Fibroblast of skin of back (primary cell): ENCODE measurements around the gene FBXW8. TPM values are rescaled to one million over a fixed set of nuclear protein-coding genes. Genes with fewer than 3 reads are reported as not detected.

Experiments used
- DNase-seq: peaks from one replicate; pipeline ENCODE4 v3.0.0-alpha.2; 2013
- polyA plus RNA-seq, 2 experiments: library from polyadenylated mRNA; unstranded; fragments of 120-200 nt; gene quantifications; one replicate each; pipeline ENCODE4 v1.2.1, GENCODE V29; 2013; ENCODE audit not compliant: insufficient read length in 2 of 2

Gene FBXW8
- polyA plus RNA-seq (2013, experiment 1 of 2; ENCODE audit: insufficient read length) = 10.2 TPM
- 11.5 TPM for polyA plus RNA-seq (2013, experiment 2 of 2; ENCODE audit: insufficient read length)

DNA sequence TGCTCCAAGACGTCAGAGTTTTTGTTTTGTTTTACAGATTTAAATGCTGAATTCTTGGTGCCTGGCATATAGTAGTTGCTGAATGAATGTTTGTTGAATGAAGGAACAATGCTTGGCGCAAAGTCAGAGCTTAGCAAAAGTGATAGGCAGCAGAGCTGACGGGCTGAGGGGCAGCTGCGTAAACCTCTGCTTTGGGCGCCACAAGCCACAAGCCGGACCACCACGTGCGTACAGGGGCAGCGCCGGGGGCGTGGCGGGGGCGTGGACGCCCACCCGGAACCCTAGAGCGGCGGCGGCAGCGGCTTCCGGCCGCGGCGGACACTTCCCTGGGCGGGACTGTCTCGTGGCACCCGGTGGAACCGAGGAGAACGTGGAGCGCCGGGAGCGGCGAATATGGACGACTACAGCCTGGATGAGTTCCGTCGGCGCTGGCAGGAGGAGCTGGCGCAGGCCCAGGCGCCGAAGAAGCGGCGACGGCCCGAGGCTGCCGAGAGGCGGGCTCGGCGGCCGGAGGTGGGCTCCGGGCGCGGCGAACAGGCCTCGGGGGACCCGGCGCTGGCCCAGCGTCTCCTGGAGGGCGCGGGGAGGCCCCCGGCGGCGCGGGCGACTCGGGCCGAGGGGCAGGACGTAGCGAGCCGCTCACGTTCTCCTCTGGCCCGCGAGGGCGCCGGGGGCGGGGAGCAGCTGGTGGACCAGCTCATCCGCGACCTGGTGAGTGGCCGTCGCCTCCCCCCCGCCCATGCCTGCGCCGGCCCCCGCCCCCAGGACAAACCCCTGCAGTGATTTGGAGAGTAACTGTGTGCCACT, at the start of gene FBXW8:
FBXW8 (plus strand) TSS at position 306 of the 807 bp plus-strand sequence; CDS start at position 394, 88 bp downstream.
- peak; percentile 80 for DNase-seq

- peak; percentile 84 for DNase-seq
Observed at GRCh38 chr12:116861320-116861719, 49.4 kb upstream of the FBXW8 start.

DNA sequence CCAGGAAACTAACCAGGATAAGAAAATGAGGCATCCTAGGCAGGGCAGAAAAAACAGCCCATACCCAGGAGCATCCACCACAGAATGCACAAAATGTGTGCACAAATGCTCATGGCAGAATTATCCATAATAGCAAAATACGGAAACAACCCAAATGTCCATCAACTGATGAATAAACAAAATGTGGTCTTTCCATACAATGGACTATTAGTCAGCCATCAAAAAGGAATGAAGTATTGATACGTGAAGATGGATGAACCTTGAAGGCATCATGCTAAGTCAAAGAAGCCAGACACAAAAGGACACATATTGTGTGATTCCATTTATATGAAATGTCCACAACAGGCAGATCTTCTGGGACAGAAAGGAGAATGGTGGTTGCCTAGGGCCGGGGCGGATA, 48.6 kb upstream of the FBXW8 start:
- DNase-seq = no peak

- peak; percentile 56 for DNase-seq
Observed at GRCh38 chr12:116863275-116863767, 47.4 kb upstream of the FBXW8 start.

DNA sequence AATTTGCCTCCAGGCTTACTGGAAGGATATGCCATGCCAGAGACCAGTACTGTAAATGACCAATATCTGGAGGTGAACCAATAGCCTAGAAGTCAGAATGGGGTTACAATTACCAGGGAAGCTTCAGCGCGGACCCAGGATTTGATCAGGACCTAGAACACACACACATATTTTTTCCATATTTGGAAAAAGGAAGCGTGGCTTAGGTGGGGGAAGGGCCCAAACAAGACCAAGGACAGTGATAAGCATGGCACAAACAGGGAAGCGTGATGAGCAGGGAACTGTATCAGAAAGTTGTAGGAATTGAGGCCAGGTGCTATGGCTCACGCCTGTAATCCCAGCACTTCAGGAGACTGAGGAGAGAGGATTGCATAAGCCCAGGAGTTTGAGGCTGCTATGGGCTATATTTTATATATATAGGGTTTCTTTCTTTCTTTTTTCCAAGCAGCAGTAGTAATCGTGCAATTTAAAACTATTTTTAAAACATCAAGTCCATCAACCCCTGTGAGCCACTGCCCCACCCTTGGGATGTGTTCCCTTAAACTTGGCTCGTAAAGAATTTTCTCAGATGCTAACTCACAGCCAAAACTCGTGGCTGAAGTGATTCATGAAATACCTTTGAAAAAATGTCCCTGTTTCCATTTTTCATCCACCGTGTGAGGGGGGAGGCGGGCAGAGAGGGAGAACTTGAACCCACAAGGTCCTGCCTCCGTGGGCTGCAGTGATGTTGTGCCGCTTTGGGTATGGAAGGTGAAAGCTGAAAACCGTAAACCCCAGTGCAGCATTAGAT, 46.2 kb upstream of the FBXW8 start:
- DNase-seq = peak; percentile 93

DNA sequence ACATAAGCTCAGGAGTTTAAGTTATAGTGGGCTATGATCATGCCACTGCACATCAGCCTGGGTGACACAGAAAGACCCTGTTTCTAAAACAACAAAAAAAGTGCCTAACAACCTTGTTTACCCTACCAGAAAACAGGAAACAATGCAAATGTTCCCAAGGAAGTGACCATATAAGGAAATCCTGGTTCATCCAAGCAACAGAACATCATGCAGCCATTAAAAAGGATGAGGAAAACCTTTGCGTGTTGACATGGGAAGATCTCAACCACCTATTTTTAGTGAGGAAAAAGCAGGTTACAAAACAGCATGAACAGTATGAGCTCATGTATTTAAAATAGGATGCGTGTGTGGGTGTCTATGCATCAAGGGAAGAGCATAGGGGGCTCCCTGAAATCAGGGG, 43.2 kb upstream of the FBXW8 start:
- no peak for DNase-seq

DNA sequence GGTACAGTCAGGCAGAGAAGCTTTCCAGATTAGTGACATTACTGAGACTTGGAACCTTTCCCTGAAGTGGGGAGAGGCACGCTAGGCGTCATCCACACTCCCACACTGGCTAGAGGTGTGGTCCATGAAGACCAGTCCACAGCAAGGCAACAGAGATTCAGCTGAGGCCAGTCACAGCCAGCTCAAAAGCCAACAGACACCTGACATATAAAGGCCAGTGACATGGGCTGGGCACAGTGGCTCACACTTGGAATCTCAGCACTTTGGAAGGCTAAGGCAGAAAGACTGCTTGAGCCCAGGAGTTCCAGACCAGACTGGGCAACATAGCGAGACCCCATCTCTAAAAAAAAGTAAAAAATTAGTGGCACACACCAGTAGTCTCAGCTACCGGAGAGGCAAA, 40.4 kb upstream of the FBXW8 start:
- no peak for DNase-seq

GRCh38 chr12:116874324-116874995, 36.3 kb upstream of the FBXW8 start:
- no peak for DNase-seq

DNA sequence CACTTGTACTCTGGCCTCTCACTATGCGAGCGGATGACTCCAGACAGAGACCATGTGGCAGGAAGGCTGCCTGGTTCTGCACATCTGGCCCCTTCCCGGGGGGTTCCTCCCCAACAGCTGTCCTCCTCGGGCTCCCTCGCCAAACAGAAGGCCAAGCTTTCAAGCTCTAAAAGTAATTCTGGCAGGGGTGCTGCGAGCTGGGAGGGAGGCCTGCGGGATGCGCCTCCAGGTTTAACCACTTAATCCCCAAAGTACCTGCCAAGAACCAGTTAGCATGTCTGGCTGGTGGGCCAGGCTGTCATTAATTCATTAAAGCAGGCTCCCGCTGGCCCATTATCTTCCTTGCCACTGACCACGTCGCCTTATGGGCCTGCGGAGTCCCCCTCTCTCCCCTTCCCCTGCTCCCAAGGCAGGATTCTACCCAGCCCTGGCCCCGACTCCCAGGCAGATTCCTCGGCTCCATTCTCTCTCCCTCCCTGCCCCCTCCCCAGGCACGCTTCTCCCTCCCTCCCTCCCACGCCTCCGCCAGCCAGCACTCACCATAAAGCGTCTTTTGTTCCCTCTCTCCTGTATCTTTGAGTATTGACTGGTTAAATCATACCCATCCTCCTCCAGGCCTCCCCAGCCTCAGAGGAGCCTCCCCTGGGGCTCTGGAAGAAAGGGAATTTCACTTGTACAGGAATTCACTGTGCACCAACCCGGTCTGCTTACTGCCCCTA, 34.4 kb upstream of the FBXW8 start:
- DNase-seq = no peak

- DNase-seq = peak; percentile 11
Observed at GRCh38 chr12:116878567-116879508, 31.9 kb upstream of the FBXW8 start.

- no peak for DNase-seq
Observed at GRCh38 chr12:116879509-116880212, 31.1 kb upstream of the FBXW8 start.

DNA sequence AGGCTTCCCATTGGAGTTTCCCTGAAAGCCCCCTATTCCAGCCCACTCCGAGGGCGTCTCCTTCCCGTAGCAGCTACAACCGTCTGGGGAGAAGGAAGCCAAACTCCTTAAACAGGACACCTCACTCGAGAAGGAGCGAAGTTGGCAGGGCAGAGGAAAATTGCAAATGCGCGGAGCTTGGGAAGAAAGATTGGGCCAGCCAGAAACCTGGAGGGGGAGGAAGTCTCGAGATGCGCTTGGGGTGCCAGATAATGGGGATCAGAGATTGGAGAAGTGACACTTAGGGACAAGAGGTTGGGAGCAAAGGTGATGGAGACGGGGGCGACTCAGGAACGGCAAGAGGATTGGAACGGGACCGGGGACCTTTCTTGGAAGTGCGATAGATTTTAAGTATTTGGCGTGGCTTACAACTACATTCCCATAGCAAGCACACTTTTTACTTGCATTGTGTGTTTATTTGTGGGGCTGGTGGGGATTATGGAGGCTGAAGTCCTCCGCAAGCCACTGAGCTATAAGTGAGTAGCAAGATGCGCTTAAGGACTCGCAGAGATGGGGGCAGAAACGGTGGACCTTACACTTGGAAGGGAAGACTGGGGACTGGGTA, 30.4 kb upstream of the FBXW8 start:
- DNase-seq = no peak

DNA sequence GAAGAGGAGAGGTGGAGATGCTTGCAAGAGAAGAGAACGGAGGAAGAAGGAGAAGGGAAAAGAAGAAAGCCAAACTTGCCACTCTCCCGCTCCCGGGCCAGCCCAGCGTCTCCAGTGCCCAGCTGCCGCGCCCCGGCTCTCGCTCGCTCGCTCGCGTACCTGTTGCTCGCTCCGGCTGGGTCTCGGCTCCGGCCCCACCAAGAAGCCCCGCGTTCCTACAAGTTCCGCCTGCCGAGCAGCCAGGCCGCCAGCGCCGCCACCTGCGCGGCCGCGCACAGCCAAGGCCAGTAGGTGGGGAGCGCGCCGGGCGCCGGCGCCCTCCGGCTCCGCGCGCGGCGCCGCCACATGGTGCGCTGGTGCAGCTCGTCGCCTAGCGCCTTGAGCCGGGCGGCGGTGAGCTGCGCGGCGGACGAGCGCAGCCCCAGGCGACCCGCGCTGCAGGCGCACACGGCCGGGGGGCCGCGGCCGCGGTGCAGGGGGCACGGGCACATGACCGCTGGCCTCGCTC, 29.9 kb upstream of the FBXW8 start:
- peak; percentile 49 for DNase-seq

DNA sequence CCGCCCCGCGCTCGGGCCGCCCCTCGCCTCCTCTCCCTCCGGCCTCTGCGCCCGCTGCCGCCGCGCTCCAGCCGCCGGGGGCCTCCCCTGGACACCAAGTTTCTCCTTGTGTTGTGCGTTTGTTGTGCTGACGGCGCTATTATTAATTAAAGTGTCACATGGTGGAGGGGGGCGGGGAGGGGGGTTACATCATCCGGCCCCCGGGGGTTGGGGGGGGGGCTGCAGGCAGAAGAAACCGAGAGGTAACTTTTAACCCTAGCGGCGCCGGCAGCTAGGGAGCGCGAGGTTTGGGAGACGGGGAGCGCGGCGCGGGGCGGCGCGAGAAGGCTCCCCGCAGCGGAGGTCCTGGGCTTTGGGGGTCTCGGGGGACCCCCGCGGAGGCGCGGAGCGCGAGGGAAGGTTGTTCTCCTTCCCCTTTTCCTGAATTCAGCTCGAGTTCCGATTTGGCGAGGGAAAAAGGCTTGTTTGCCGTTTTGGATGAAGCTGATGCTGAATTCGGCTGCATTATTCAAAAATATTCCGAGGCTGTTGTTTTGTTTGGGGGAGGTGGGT, 29.3 kb upstream of the FBXW8 start, which contains the start of gene HRK:
HRK (minus strand) TSS at position 117 of the 552 bp plus-strand sequence. CDS start 134 bp downstream, outside the sequence.
- DNase-seq = no peak

DNA sequence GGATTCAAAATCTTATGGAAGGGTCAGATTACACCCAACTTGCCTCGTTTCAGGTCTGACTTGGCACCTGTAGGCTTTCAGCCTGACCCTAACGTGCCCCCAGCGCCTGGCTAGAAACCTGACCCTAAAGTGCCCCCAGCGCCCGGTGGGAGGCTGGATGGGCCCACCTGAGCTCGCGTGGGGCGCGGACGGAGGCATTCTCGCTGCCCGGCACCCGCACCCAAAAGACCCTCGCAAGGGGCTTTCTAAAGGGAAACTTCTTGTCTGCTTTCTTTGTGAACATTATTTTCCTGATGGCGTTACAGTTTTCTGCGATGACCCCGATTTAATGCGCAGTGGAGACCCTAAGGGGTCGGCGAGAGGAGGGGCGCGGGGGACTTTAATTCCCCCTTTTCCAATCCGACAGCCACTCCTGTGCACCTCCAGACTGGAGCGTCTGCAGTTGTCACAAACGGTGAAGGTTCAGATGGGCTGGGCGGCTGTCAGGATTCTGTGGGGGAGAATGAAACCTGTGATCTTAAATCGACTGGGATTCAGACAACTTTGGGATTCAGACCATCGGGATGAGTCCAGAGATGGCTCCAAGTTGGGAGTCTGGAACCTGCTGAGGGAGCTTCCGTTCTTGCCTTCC, 28.8 kb upstream of the FBXW8 start:
- DNase-seq = no peak

- peak; percentile 50 for DNase-seq
Observed at GRCh38 chr12:116882742-116883141, 28.0 kb upstream of the FBXW8 start.

- no peak for DNase-seq
Observed at GRCh38 chr12:116884871-116885270, 25.9 kb upstream of the FBXW8 start.

- DNase-seq = no peak
Observed at GRCh38 chr12:116885491-116885890, 25.3 kb upstream of the FBXW8 start.

GRCh38 chr12:116887244-116887643, 23.5 kb upstream of the FBXW8 start:
- DNase-seq = no peak
